Activated CD4-positive, alpha-beta T cell treated with anti-CD3 and anti-CD28 coated beads for 4 hours (primary cell): ENCODE measurements around the gene CACNA1A.

Experiments used
- DNase-seq, 2 donors: peaks; one replicate each; pipeline ENCODE4 v3.0.0-alpha.2; 2020

The CACNA1A gene

GRCh38 chr19:13356686-13357280 is 149.5 kb downstream of the CACNA1A start:
- DNase-seq, result no peak

GRCh38 chr19:13356185-13356584 is 150.1 kb downstream of the CACNA1A start:
- DNase-seq, result no peak

GRCh38 chr19:13355356-13355755 is 150.9 kb downstream of the CACNA1A start:
- no peak for DNase-seq

- no peak for DNase-seq
These were observed 152.7 kb downstream of the CACNA1A start for GRCh38 chr19:13353625-13354024.

- DNase-seq, result no peak
These were observed 155.5 kb downstream of the CACNA1A start for GRCh38 chr19:13350759-13351158.

- DNase-seq, result no peak
These were observed 156.2 kb downstream of the CACNA1A start for GRCh38 chr19:13350072-13350471.

GRCh38 chr19:13347367-13347766 is 158.9 kb downstream of the CACNA1A start:
- DNase-seq, result no peak

GRCh38 chr19:13343514-13343913 is 162.8 kb downstream of the CACNA1A start:
- DNase-seq, result no peak

- DNase-seq, result no peak
These were observed 163.6 kb downstream of the CACNA1A start for GRCh38 chr19:13342672-13343071.

- no peak for DNase-seq
These were observed 166.4 kb downstream of the CACNA1A start for GRCh38 chr19:13339869-13340268.

GRCh38 chr19:13337181-13337580 is 169.1 kb downstream of the CACNA1A start:
- no peak for DNase-seq

- DNase-seq, result no peak
These were observed 171.3 kb downstream of the CACNA1A start for GRCh38 chr19:13334801-13335481.

- DNase-seq, result no peak
These were observed 176.0 kb downstream of the CACNA1A start for GRCh38 chr19:13330285-13330684.

GRCh38 chr19:13329766-13330165 is 176.5 kb downstream of the CACNA1A start:
- no peak for DNase-seq

GRCh38 chr19:13328241-13328640 is 178.0 kb downstream of the CACNA1A start:
- DNase-seq, result no peak

- no peak for DNase-seq
These were observed 186.8 kb downstream of the CACNA1A start for GRCh38 chr19:13319526-13319925.

GRCh38 chr19:13318190-13318589 is 188.1 kb downstream of the CACNA1A start:
- DNase-seq, result no peak

GRCh38 chr19:13315495-13315894 is 190.8 kb downstream of the CACNA1A start:
- DNase-seq, result no peak

GRCh38 chr19:13314761-13315160 is 191.5 kb downstream of the CACNA1A start:
- DNase-seq, result no peak

GRCh38 chr19:13313875-13314274 is 192.4 kb downstream of the CACNA1A start:
- DNase-seq, result no peak

GRCh38 chr19:13309864-13310263 is 196.4 kb downstream of the CACNA1A start:
- no peak for DNase-seq

- DNase-seq, result no peak
These were observed 202.7 kb downstream of the CACNA1A start for GRCh38 chr19:13303381-13304129.

GRCh38 chr19:13302526-13303270 is 203.6 kb downstream of the CACNA1A start:
- DNase-seq, result no peak
